Skeletal muscle tissue (tissue), 4 donors: ENCODE data around the gene HACE1. TPM values are rescaled to one million over a fixed set of nuclear protein-coding genes. Genes with fewer than 3 reads are reported as not detected.

ENCODE experiments used
- H3K27ac ChIP-seq: one replicate; pipeline ENCODE4 v1.7.0; 2013; ENCODE audit warnings: mild to moderate bottlenecking, low read depth, low read length, inconsistent platforms
- H3K27me3 ChIP-seq, 3 donors: one replicate each; pipeline ENCODE4 v1.7.0; 2013; ENCODE audit warnings: low read length in 3 of 3; ENCODE audit not compliant: control insufficient read depth in 3 of 3, insufficient read depth in 3 of 3
- H3K36me3 ChIP-seq, 3 donors: one replicate each; pipeline ENCODE4 v1.7.0; 2013; ENCODE audit warnings: low read length in 3 of 3; ENCODE audit not compliant: control insufficient read depth in 3 of 3, insufficient read depth in 3 of 3
- H3K4me1 ChIP-seq, 3 donors: one replicate each; pipeline ENCODE4 v1.7.0; 2013; ENCODE audit warnings: low read length in 3 of 3, mild to moderate bottlenecking in 3 of 3; ENCODE audit not compliant: control insufficient read depth in 3 of 3, insufficient read depth in 3 of 3
- H3K4me3 ChIP-seq, 3 donors: one replicate each; pipeline ENCODE4 v1.7.0; 2013; ENCODE audit warnings: low read length in 3 of 3
- H3K9ac ChIP-seq, 3 donors: one replicate each; pipeline ENCODE4 v1.7.0; 2013; ENCODE audit warnings: low read length in 3 of 3, mild to moderate bottlenecking in 3 of 3, moderate library complexity in 2 of 3, low read depth in 1 of 3
- H3K9me3 ChIP-seq, 3 donors: one replicate each; pipeline ENCODE4 v1.7.0; 2013; ENCODE audit warnings: low read length in 3 of 3; ENCODE audit not compliant: control insufficient read depth in 3 of 3
- total RNA-seq: library from RNA; depleted of rRNA; stranded (reverse); fragments of >200 nt; gene quantifications from one replicate; pipeline ENCODE4 v1.2.3, GENCODE V29; 2014
- donor health status: Osteomylitis.

Gene HACE1
- total RNA-seq, 1 donor from 2014 or later: 19.8 TPM

DNA sequence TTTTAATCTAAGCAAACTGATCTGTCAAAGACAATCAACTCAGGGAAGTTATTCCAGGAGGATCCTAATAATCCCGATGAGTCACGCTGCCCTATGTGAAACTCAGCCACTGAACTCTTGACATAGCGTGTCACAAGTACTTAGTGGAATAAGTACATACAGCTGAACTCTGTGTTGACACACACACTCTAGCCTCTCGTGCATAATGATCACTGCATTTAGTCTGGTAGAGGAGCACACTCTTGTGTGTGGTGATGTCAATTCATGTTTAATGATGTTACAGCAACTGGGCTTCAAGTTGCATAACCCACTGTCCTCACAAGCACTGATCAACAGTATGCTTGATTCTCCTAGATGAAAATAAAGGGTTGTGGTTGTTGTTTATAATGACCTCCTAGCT, 148.3 kb downstream of the HACE1 start:
- Histone ChIP-seq H3K4me1 (no peaks in the 10 kb centered on the region), H3K36me3 (no peaks in the 10 kb centered on the region), H3K9ac (no peak overlapping the region), H3K27ac (no peak overlapping the region), H3K4me3 (no peak overlapping the region), H3K27me3 (no peaks in the 10 kb centered on the region), H3K9me3 (no peaks in the 10 kb centered on the region)

DNA sequence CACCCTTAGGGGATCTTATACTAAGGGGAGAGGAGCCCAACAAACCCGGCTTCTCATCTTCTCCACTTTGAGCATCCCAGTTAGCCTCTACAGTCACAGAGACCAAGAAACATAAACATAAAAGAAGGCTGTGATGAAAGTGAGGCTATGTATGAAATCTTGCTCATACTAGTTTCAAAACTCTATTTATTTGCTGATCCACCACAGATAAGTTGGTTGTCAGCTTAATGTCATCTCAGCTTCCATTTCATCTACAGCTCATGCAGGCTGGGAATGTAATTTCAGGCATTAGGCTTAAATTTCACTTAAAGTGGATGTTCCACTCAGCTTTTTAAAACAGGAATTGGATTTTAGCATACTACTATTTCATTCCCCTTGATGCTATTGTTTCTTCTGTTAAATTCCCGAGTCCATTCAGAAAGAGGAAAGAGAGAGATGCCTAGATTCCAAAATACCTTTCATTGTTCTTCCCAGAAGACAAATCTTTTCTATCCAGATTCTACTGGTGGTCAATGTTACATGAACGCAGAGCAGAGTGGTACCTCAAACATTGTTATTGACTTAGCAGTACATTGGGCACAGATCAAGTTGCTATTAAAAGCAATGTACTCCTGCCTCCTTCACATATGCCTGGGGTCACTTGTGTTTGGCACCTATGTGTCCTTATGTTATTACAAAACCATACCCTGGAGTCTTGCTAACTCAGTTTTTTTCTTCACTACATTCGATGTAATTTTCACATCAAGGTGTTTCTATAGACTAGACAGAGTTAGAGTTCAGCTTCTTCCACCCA, 149.0 kb downstream of the HACE1 start:
- H3K9ac ChIP-seq: no peak overlapping the region
- H3K9me3 ChIP-seq: no peaks in the 10 kb centered on the region
- H3K4me1 ChIP-seq: no peaks in the 10 kb centered on the region
- H3K27ac ChIP-seq: no peak overlapping the region
- H3K36me3 ChIP-seq: no peaks in the 10 kb centered on the region
- H3K4me3 ChIP-seq: no peak overlapping the region
- H3K27me3 ChIP-seq: no peaks in the 10 kb centered on the region

DNA sequence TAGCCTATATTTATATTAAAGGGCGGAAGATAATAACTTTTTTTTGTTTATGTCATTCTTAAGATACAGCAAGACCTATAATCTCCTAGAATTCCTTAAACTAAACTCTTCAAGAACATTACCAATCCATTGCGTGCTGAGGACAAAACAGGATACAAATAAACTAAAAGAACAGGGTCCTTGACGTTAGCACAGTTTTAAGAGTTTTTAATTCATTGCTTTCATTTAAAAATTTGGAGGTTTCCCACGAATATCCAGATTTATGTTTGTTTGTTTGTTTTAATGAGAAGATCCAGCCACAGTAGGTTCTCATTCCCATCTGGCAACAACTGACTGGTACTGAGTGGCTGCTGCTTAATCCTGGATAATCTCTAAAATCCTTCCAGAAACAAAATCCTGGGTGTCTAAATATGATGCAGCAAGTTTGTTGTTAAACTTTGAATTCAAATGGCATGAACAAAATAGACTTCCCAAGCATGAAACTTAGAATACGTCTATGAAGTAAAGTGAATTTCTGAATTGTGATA, 153.7 kb downstream of the HACE1 start:
- no peak overlapping the region for H3K9ac ChIP-seq
- no peaks in the 10 kb centered on the region for H3K4me1 ChIP-seq
- H3K36me3 ChIP-seq: no peaks in the 10 kb centered on the region
- no peaks in the 10 kb centered on the region for H3K9me3 ChIP-seq
- H3K4me3 ChIP-seq: no peak overlapping the region
- H3K27ac ChIP-seq: no peak overlapping the region
- H3K27me3 ChIP-seq: no peaks in the 10 kb centered on the region

DNA sequence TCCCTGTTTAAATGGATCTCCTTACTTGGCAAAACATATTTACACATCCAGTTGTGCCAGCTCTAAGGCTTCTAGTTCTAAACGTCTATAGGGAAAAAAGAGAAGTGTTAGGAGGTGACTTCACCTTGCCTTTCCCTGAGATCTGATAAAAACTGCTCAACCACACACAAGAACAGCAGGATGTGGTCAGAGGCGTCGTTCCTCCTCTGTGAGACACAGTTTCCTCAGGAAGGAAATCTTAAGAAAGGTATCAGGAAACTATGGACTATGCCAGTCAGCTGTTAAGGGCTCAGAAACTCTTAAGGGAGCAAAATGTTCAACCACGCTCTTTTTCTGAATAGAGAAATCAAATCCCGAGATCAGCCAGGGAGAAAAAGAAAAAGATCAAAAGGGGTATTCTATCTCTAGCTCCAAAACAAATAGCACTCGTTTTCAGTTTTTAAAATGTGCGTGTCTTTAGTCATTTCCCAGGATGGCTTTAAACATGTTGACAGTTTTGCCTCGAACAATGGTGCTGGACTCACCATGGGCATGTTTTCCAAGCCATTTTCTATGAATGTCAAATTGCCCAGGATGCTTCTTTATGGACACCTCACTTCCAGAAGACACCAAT, 154.5 kb downstream of the HACE1 start:
- H3K9ac ChIP-seq: no peak overlapping the region
- no peak overlapping the region for H3K4me3 ChIP-seq
- no peaks in the 10 kb centered on the region for H3K4me1 ChIP-seq
- no peaks in the 10 kb centered on the region for H3K27me3 ChIP-seq
- no peak overlapping the region for H3K27ac ChIP-seq
- H3K36me3 ChIP-seq: no peaks in the 10 kb centered on the region
- no peaks in the 10 kb centered on the region for H3K9me3 ChIP-seq

DNA sequence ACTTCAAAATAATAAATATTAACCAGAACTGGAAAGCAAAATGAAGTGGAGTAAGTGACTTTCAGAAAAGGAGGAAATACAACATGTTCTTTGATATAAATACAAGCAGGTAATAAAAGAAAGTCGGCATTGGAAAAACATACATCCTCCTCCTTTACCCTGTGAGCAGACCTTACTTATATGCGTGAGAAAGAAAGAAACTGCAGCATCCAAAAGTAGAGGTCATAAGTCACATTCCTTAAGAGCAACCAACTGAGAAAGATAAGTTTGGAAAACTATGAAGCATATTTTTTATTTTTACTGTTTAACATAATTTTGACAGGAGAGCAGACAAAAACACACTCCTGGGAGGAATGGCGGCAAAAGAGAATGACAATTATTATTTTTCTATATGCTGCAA, 155.5 kb downstream of the HACE1 start:
- Histone ChIP-seq H3K9me3 (no peaks in the 10 kb centered on the region), H3K4me1 (no peaks in the 10 kb centered on the region), H3K4me3 (no peak overlapping the region), H3K36me3 (no peaks in the 10 kb centered on the region), H3K27me3 (no peaks in the 10 kb centered on the region), H3K27ac (no peak overlapping the region), H3K9ac (no peak overlapping the region)

DNA sequence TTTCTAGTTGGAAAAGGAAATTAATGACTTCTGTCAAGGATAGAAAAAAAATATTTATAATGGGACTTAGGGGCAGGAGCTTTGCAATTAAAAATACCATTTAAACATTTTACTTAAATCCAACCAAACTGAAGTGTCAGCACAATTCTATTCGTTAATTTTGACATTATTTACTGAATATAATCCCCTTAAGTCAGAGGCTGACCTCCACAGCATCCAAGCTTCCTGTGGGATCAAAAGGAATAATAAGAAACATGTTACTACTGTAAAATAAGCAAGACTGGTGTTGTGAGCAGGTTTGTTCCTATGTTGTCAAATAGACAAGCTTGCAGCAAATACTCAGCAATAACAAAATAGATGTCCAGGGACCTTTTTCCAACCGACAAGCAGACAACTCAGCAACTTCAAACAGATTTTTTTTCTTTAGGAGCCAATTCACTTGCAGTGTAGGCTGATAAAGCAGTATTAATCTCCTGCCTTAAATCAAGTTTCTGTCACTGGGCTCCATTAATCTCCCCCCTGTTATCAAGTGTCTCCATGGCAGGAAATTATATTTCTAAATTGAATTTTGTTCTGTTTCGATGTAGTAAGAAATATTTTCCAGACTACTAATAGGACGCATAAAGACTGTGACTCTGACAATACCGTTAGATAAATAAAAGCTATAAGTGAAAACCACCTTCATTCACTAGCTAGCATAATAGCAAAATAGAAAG, 157.4 kb downstream of the HACE1 start:
- no peaks in the 10 kb centered on the region for H3K9me3 ChIP-seq
- no peak overlapping the region for H3K4me3 ChIP-seq
- H3K9ac ChIP-seq: no peak overlapping the region
- H3K4me1 ChIP-seq: no peaks in the 10 kb centered on the region
- no peaks in the 10 kb centered on the region for H3K27me3 ChIP-seq
- no peak overlapping the region for H3K27ac ChIP-seq
- no peaks in the 10 kb centered on the region for H3K36me3 ChIP-seq

DNA sequence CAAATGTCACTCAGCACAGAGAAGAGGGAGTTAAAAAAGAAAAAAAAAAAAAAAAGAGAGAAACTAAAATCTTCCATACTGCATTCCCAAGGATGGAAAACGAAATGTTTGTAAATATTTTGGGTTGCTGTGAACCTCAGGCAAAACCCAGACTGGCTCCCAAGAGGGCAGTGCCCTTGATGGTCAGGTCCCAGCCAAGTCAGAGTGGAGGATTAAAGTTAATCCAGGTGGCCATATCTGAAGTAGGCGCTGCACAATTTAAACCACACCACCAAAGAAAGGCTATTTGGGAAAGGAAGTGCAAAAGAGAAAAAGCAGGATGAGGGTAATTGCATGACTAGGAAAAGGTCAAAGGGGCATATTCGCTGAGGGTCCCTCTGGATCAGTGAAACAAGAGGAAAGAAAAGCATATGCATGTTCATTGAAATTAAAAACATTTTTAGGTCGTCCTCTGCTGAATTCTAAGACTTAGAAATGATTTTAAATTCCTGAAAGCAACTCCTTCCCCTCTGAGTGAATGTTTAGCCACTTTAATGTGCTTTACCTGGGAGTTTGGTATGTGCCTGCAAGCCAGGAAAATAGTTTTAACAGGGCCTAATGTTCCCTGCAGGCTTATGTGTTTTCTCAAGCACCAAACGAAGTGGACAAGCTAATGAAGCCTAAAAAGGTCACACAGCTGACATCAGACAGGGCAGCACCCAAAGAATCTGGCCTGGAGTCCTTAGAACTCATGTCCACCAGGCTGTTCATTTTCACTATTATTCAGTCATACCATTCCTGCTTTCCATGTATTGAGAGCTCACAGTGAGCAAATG, 159.1 kb downstream of the HACE1 start:
- no peaks in the 10 kb centered on the region for H3K4me1 ChIP-seq
- no peaks in the 10 kb centered on the region for H3K9me3 ChIP-seq
- H3K27ac ChIP-seq: no peak overlapping the region
- H3K9ac ChIP-seq: no peak overlapping the region
- H3K4me3 ChIP-seq: no peak overlapping the region
- H3K36me3 ChIP-seq: no peaks in the 10 kb centered on the region
- H3K27me3 ChIP-seq: no peaks in the 10 kb centered on the region

DNA sequence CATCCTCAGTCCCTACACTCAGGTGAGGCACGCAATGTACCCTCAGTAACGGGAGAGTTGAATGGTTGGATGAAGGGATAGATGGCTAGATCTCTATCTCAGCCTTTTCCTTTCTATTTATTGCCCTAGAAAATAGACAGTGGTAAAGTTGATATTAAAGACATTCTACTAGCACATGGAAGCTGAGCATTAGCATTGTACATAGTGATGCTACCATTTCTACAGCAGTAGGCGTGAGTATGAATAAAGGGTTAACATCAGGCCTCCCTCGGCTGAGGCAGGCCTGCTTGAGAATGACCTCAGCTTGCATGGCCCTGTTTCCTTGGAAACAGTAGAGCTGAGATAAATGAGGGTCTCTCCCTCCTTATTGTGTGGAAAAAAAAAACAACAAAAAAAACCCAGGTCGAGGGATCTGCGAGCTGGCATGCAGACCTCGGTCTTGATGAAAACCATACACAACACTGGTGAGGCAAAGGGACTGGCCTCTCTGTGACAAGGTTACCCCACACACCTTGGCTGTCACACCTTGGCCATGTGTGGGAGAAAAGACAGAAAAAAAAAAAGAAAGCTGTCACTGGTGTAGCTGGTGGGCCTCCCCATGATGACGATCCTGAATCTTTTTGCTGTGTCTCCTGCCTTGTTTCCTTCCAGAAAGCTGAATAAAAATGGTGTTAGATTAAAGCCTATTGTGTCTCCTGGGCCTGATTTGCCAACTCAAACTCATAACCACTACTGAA, 160.0 kb downstream of the HACE1 start:
- Histone ChIP-seq H3K4me3 (no peak overlapping the region), H3K9ac (no peak overlapping the region), H3K4me1 (no peaks in the 10 kb centered on the region), H3K27ac (no peak overlapping the region), H3K36me3 (no peaks in the 10 kb centered on the region), H3K27me3 (no peaks in the 10 kb centered on the region), H3K9me3 (no peaks in the 10 kb centered on the region)

DNA sequence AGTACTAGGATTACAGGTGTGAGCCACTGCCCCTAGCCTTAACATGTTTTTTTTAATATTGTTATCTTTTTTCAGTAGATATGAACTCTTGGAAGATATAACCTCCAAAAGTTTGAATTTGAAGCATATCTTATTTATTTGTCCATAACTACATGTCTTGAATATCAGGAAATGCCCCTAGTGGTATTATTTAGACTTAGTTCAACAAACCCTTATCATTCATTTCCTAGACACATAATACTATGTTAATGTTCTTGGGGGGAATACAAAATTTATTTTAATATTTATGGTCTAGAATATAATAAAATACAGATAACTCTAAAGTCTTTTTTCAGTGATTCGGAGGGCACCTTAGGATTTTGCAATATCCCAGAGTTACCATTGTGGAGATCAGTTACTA, 160.7 kb downstream of the HACE1 start:
- H3K36me3 ChIP-seq: no peaks in the 10 kb centered on the region

More for the DNA sequence above, 160.7 kb downstream of the HACE1 start:
- Histone ChIP-seq H3K27ac (no peak overlapping the region), H3K9me3 (no peaks in the 10 kb centered on the region), H3K4me1 (no peaks in the 10 kb centered on the region), H3K4me3 (no peak overlapping the region), H3K9ac (no peak overlapping the region), H3K27me3 (no peaks in the 10 kb centered on the region)
